CD4-positive, alpha-beta T cell treated with Interleukin-6 for 4 hours (primary cell): Measurements from ENCODE around the gene KCNH4.
A peak's percentile ranks its signal among the peaks of the same experiment; 100 is the strongest.
"Not testable (repeated sequence)": the region's sequence is repeated elsewhere in the genome, so short reads cannot be mapped to it uniquely, and the experiment has no call there.

ENCODE experiments used
- DNase-seq: peaks from one replicate; pipeline ENCODE4 v3.0.0-alpha.2; 2020; ENCODE audit warnings: mixed read lengths

KCNH4 gene

DNA sequence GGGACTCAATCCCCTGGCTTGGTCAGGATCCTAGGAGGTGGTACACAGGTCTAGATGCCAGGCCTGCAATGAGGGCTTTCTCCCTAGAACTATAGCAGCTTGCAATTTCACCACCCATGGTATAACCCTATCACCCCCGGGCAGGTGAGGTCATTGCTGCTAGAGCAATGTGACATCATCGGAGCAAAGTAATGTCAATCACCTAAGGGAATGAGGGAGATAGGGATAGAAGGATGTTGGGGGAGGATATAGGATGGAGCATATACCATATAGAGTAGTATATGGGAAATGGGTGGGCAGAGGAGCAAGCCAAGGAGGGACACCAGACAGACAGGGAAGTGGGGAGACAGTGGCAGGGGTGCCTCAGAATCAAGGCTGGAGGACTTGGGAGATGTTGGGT lies 3.3 kb downstream of the KCNH4 start:
- DNase-seq: no peak

DNA sequence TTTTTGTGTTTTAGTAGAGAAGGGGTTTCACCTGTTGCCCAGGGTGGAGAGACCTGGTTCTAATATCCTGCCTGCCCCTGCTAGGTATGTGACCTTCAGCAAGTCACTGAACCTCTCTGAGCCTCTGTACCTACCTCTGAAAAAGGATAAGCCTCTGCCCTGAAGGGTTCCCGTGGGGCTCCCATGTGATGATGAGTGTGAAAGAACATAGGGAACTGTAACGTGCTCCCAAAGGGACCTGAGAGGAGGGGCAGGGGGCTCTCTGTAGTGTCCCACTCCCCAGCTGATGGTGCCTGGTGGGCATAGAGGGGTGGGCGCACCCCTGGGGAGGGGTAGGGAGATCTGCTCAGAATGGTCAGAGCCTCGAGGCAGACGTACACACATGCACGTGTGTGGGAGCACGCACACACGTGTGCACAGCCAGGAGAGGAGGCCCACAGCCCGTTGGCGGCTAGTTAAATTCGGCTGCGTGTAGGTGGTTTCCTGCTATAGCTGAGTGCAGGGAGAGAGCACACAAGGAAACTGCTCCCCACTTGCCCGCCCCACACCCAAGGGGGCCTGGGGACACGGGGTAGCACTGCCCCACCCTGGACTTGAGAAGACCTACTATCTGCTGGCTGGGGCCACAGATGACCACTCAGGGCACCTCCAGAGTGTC lies 6.7 kb downstream of the KCNH4 start:
- DNase-seq: no peak

DNA sequence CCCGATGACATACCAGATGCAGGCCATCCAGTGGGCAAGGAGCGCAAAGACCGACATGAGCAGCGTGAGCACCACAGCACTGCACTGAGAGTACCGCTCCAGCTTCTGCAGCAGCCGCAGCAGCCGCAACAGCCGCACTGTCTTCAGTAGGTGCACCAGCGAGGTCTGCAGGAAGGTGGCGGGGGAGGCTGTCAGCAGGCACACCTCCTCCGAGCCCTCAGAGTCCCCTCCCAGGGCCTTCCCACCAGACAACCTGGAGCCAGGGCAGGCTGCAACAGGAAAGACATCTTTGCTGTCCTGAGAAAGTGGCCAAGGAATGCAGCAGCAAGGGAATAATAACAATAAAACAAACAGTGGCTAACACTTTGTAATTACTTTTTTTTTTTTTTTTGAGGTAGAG lies 9.1 kb downstream of the KCNH4 start:
- DNase-seq: no peak

DNA sequence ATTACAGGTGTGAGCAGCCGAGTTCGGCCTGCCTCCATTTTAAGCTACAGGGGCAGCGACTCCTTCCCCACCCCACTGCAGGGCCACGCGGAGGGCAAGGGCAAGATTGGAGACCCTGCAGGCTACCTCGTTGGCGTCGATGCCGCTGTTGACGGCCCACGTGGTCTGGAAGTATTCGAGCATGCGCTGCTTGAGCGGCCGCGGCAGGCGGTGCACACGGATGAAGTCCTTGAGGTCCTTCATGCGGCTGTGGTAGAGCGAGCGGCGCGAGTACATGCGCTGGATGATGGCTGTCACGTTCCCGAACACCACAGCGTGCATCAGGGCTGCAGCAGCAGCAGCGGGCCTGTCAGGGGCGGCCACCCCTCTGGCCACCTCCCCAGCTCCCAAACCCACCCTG lies 11.6 kb downstream of the KCNH4 start:
- no peak for DNase-seq

DNA sequence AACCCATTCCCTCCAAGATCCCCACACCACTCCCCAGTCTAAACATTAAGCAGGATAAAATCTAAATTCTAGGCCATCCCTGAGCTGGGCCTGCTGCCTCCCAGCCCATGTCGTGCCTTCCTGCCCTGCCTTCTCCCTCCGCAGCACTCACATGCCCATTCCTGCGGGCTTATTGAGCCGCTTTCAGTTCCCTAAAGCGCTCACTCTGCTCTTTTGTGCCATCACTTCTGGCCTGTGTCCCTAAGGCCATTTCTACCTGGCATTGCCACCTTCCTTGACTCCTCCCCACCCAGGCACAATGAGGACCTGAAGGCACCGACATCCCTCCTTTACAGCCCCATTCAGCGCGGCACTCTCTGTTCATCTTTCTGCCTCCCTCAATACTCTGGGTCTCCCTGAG lies 13.1 kb downstream of the KCNH4 start:
- no peak for DNase-seq

DNA sequence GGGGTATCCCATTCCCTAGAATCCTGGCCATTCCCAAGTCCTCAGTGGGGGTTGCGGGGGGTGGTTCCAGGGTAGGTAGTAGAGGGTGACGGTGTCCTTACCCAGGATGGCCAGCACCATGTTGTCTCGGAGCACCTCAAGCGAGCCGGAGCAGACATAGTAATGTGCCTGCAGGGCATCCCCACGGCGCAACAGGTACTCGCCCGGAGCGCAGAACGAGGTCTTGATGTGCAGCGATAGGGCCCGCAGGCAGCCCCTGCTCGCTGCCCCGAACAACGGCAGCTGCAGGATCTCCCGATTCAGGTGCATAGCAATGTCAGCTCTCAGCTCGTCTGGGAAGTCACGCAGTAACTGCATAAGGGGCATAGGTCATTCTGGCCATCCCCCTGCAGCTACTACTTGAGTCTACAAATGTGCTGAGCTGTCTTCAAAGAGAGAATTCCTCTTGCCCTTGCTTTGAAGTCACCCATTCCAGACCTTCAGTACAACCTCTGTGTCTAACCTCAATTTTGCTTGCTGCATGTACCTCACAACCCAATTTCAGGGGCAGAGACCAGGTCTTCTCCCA lies 14.7 kb downstream of the KCNH4 start:
- no peak for DNase-seq

DNA sequence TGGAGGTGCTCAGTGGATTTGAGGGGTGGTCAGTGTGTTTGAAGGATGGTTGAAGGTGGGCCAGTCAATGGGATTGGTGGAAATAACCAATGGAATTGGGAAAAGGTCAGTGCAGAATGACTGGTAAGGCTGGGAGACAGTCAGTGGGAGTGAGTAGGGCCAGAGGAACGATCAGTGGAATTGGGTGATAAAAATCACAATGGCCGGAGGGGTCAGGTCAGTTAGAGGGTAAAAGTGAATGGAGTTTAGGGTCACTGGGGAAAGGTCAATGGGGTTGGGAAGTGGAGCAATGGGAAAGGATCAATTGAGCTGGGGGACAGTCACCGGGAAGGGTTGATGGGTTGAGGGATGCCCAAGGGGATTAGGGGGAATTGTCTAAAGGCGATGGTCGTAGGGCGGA lies 15.2 kb downstream of the KCNH4 start:
- no peak for DNase-seq

DNA sequence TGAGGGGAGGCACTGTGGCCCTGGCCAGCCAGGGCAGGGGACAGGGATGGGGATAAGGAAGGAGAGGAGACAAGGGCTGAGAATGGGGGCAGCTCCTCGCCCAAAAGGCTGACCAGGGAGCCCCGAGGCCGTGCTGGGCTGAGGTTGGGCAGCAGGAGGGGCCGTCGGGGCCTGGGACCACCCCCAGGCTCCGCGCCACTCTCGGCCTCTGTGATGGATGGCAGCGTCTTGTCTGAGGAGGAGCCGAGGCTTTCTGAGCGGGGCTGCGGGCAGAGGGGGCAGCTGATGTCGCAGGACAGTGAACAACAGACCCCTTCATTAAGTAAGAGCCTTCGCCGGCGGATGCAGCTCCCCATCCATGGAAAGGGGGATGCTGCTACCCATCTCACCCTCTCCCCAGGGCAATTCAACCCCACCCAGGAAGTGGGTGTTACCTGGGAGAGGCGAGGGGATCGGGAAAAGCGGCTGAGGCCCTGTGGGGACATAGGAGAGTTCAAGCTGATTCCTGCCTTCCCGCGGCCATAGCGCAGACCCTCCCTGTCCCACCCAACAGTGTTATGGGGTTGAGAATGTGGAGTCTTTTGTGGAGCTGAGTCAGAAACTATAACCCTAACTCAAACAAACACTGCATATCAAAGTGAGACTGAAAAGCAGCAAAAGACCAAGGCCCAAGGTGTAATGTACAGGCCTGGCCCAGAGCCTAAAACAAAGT lies 17.1 kb downstream of the KCNH4 start:
- no peak for DNase-seq

DNA sequence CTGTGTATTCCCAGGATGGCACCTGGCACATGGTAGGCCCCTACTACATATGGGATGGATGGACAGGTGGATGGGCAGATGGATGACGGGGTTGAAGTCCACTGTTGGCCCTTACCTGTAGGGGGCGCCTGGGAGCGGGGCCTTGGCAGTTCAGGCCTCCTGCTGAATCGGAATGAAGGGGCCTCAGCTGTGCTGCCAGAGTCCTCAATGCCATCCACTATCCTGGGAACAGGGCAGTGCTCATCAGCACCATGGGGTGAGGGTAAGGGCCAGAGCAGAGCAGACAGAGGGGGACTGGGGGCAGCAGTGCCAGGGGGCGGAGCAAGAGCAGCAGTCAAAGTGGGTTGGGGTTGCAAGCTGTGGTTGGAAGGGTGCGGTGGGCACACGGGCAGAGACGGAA lies 17.8 kb downstream of the KCNH4 start:
- DNase-seq: peak; percentile 44

DNA sequence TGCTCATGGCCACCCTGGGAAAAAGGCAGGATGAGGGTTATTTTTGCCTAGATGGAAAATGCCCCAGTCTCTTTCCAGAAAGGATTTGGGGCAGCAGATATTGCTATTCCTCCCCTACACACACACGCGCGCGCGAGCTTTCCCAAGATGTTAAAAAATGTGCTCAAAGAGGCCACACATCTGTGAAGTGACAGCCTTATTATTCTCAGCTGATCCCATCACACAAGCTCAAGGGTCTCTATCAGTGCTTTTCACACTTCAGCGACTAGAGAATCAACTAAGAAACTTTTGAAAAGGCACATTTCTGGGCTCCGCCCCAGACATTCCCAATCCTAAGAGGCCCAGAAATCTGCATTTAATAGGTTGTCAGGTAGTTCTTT lies 20.4 kb downstream of the KCNH4 start:
- DNase-seq: no peak

DNA sequence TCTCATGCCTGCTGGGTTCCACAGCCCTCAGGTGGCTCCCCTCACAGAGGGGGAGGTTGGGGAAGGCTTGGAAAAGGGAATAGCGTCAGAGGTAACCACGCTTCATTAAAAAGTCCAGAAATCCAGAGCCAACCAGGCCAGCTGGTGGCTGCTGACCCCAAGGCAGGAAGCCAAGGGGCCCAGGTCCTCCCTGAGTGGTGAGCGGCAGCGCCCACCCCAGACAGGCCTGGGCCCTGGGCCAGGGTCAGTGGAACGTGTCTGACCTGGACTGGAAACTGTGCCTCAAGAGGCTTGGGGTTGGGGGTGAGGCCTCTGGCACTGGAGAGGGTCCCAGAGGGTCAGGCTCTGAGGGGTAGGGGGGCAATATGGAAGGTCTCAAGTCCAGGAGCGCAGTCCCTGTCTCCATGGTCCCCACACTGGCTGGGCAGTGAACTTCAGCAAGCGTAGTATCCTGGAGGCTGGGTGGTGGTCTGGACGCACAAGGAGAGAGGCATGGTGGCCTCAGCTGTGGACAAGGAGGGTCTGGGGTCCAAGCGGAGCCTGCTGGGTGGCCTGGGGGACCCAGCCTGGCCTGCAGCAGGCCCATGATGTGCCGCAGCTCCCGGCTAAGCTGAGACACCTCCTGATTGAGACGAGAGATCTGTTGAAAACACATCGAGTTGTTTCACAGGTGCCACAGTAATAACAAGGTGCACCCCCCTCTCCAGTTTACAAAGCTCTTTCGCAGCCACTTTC lies 21.0 kb downstream of the KCNH4 start:
- DNase-seq: no peak

DNA sequence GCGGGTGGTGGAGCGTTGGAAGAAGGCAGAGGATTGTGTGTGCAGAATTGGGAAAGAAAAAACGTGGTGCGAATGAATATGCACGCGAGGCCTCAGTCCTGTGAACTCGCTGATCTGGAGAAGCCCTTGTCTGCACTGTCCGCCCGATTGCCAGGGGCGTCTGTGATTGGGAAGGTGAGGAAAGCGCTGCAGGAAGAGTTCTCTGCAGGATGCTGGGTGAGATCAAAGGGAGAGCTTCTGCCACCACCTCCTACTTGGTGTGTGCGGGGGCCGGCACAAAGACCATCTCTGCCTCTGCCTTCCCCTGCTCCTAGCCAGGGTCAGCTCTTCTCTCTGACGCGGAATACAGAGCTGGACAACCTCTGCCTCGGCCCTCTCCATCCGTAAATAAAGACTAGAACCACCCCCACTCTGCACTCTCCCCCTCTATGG lies 25.3 kb downstream of the KCNH4 start:
- DNase-seq: no peak

DNA sequence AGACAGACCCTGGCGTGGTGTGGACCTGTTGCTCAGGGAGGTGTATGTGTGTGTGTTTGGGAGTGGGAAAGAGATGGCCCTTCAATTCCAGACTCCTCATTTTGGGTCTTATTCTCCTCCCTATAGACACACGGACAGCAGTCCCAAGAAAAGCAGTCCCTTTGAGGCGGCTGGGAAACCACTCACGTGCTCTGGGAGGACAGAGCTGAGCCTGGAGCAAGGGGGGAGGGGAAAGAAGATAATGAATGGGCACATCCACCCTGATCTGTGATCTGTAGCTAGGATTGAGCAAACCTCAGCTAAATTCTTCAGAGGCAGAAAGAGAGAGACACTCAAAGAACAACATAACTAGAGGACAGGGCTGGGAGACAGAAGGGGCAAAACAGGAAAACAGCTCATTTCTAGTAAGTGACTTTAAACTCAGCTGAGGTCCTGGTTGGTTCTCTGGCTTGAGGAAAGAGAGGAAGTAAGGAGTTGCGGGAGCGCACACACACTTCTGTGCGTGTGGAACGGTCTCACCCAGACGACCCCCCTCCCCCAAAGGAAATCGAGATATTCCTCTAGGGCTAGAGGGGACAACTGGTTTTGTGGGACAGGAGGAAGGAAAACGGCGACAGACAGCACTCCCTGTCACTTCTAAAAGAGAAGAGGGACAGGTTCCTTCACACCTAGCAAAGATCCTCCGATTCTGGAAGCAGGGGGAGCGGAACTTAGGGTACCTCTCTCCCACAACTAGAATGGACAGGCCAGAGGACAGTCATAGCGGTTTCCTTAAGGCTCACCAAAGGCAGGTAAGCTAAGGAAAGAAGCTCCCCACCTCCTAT lies 26.8 kb downstream of the KCNH4 start:
- no peak for DNase-seq

DNA sequence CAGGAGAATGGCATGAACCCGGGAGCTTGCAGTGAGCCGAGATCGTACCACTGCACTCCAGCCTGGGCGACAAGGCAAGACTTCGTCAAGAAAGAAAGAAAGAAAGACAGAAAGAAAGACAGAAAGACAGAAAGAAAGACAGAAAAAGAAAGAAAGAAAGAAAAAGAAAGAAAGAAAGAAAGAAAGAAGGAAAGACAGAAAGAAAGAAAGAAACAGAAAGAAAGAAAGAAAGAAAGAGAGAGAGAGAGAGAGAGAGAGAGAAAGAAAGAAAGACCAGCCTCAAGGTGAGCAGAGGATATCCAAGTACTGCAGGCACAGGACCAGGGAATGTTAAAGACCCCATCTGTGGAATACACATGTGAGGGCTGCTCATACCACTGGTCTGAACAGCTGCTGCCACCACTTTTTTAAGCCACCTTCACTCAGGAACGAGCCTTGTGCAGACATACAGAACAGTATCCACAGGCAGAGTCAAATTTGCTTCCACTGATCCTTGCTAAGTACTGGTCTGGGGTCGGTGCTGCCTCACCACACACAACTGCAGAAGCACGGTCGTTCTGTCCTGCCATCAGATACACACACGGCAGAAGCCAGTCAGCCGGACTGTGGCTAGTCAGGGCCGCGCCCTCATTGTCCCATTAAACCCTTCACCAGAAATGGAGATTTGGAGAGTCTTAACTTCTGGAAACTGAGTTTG lies 33.9 kb downstream of the KCNH4 start:
- no peak for DNase-seq

DNA sequence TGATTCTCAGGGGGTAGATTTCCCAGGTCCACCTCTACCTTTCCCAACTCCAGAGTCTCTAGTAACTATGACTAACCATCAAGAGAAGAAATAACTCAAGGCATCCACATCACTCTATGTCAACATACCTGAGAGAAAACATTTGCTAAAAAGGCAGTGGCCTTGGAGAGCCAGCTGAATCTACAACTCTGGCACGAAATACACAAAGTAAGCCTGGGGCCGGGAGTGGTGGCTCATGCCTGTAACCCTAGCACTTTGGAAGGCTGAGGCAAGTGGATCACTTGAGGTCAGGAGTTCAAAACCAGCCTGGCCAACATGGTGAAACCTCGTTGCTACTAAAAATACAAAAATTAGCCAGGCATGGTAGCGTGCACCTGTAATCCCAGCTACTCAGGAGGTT lies 37.8 kb downstream of the KCNH4 start:
- DNase-seq: not testable (repeated sequence)

DNA sequence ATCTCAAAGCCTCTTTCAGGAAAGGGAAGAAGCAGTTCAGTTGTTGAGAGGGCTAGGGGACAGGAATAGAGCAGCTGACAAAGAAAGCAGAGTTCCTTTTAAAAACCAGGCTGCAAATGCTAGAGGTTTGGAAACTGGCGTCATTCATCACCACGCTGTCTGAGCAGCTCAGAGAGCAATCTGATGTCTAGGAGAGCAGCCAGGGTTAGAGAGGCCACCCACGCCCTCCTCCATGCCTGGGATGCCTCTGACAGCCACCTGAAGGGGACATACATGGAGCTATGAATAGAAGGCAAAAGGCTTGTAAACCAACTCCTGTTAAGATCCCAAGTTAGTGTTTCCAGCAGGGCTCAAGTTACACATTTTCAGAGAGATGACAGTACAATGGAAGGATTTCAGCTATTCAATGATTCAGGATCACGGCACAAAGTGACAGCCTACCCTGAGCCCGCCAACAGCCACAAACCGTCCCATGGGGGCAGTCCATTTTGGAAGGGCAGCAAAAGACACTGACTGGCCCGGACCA lies 38.5 kb downstream of the KCNH4 start:
- no peak for DNase-seq

DNA sequence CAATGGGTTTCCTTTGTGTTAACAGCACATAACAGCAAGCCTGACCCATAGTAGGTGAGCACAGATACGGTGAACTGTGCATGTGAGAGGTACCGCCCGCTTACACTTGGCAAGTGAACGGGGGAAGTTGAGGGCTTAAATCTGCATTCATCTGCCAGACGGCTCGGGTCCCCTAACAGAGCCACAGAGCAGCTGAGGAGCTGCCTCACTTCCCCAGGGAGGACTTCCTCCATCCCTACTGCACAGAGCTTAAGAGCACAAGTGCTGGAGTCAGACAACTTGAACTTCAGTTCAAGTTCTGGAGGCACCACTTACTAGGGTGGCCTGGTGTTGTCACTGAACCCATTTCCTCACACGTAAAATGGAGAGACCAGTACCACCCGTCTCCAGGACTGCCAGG lies 39.6 kb downstream of the KCNH4 start:
- no peak for DNase-seq

DNA sequence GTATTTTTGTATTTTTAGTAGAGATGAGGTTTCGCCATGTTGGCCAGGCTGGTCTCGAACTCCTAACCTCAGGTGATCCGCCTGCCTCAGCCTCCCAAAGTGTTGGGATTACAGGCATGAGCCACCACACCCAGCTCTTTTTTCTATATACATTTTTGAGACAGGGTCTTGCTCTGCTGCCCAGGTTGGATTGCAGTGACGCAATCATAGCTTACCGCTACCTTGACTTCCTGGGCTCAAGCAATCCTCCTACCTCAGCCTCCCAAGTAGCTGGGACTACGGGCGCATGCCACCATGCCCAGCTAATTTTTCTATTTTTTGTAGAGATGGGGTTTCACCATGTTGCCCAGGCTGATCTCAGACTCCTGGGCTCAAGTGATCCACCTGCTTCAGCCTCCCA lies 40.3 kb downstream of the KCNH4 start:
- DNase-seq: not testable (repeated sequence)

DNA sequence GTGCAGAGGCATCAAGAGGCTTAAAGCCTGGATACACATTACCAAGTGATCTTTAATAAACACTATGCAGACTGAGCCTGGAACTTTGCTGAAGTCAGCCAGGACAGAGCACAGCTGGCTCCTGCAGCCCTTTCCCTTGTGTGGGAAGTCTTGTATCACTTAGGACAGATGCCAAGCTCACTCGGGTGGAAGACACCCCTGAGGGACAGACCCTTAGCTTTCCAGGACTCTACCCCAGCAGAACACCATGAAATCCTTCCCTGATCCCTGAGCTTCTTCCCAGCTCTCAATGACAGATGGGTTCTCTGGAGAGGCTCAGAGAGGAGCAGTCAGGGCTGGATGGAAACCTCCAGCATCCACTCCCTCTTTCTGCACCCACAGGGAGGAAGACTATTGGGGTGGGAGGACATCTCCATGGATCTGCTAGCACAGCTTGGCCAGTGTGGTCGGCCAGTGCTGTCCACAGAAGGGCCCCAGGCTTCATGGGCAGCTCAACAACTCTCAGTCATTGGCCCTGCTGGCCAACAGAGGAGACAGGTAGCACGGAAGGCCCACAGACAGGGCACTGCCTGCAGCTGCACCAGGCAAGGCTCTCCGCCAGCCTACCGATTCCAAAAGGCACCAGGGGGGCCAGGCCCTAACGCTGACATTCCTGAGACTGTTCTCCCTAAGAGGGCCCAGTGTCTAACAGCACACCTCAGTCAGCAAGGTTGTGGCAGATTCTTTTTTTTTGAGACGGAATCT lies 42.0 kb downstream of the KCNH4 start:
- DNase-seq: no peak

DNA sequence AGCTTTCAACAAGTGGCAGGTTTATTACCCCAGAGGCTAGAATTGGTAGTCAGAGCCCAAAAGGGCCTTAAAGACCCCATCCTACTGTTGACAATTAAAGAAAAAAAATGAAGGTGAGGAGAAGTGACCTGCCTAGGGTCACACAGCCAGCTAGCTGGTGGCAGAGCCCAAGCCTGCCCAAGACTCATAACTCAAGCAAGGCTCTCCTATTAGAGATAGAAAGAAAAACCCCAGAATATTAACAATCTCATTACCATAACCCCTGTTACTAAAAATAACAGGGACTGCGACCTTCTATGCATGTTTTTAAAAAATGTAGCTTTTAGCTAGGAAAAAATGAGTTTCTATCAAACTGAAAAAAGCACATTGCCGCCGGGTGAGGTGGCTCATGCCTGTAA lies 44.3 kb downstream of the KCNH4 start:
- no peak for DNase-seq
